K562 (cell line): ENCODE measurements around the gene LRP3. TPM values are rescaled to one million over a fixed set of nuclear protein-coding genes. Genes with fewer than 3 reads are reported as not detected.

Experiments
- ATAC-seq: fragments of 200-7000 bp; cut with Tn5 transposase; 3 replicates; pipeline ENCODE4 v1.9.1; 2020; ENCODE audit warnings: moderate library complexity
- BruUV-seq: library from RNA; stranded (reverse); fragments of 400-500 nt; replicated peaks from 2 replicates; lab custom pipeline; 2021; lab: Mats Ljungman, UMichigan
- CTCF ChIA-PET: fragments of 300-600 bp; formaldehyde crosslinking; extraction: SDS; loops from one replicate; lab custom pipeline; 2021; ENCODE audit warnings: low intra/inter-chr PET ratio; lab: Yijun Ruan, JAX
- POLR2A ChIA-PET: fragments of 300-600, 350-650 bp; sonication (Branson Sonifier 250); formaldehyde crosslinking; extraction: SDS; loops from one replicate; lab custom pipeline; 2021; ENCODE audit warnings: antibody characterized with exemption, inconsistent platforms; lab: Yijun Ruan, JAX
- DNase-seq, 4 experiments: peaks; one replicate each; pipeline versions ENCODE4 v3.0.0 to v3.0.0-alpha.2; 2011 to 2018; ENCODE audit warnings: low spot score in 3 of 4, mixed read lengths in 3 of 4; ENCODE audit errors: extremely low read depth in 1 of 4
- FAIRE-seq: peaks from 2 replicates; lab custom pipeline; 2011; peaks lifted over from hg19 to GRCh38; lab: Jason Lieb, UNC
- H2AFZ ChIP-seq: 2 replicates; pipeline ENCODE4 v1.6.0; 2011; ENCODE audit warnings: low read depth, low read length, control low read depth, inconsistent platforms
- H3K27ac ChIP-seq: fragments of 200-600 bp; 3 replicates; pipeline ENCODE4 v1.8.0; 2011; ENCODE audit warnings: low read depth, mild to moderate bottlenecking, control low read depth, inconsistent platforms, low read length, moderate library complexity, mixed read lengths; ENCODE audit errors: extremely low read depth
- H3K27me3 ChIP-seq, 2 experiments: fragments of 300-600 bp in 1 of 2; 2 replicates in 1 of 2; 3 replicates in 1 of 2; pipeline versions ENCODE4 v1.6.0 to v1.8.0; 2011; ENCODE audit warnings: inconsistent platforms in 2 of 2, low read length in 2 of 2, mild to moderate bottlenecking in 1 of 2, mixed read lengths in 1 of 2, moderate library complexity in 1 of 2; ENCODE audit not compliant: control insufficient read depth in 2 of 2, insufficient read depth in 2 of 2
- H3K36me3 ChIP-seq: fragments of 300-600 bp; 3 replicates; pipeline ENCODE4 v1.8.0; 2011; ENCODE audit warnings: mild to moderate bottlenecking, low read length, inconsistent platforms; ENCODE audit not compliant: control insufficient read depth, insufficient read depth
- H3K4me1 ChIP-seq, 2 experiments: fragments of 200-600 bp in 1 of 2; replicated peaks in 1 of 2; 2 replicates in 1 of 2; 3 replicates in 1 of 2; pipeline versions ENCODE4 v1.5.1 to v1.8.0; 2011; ENCODE audit warnings: inconsistent platforms in 2 of 2, low read length in 2 of 2, mild to moderate bottlenecking in 1 of 2, mixed read lengths in 1 of 2, moderate library complexity in 1 of 2; ENCODE audit not compliant: control insufficient read depth in 2 of 2, insufficient read depth in 2 of 2
- H3K4me2 ChIP-seq: 2 replicates; pipeline ENCODE4 v1.6.1; 2011; ENCODE audit warnings: low read length, control low read depth, inconsistent platforms, mixed read lengths; ENCODE audit not compliant: insufficient read depth
- H3K4me3 ChIP-seq: fragments of 200-600 bp; sonication (generic), shearing (Covaris generic); 2 replicates; pipeline ENCODE4 v1.5.1; 2016; ENCODE audit warnings: control low read depth, inconsistent platforms
- H3K79me2 ChIP-seq: fragments of 200-600 bp; 3 replicates; pipeline ENCODE4 v1.8.0; 2011; ENCODE audit warnings: low read length, inconsistent platforms; ENCODE audit not compliant: control insufficient read depth, insufficient read depth
- H3K9ac ChIP-seq, 2 experiments: 2 replicates each; pipeline versions ENCODE4 v1.6.0 to v1.6.1; 2011; ENCODE audit warnings: low read depth in 2 of 2, low read length in 2 of 2, control low read depth in 1 of 2, inconsistent platforms in 1 of 2, mild to moderate bottlenecking in 1 of 2, mixed read lengths in 1 of 2; ENCODE audit not compliant: insufficient read depth in 1 of 2
- H3K9me1 ChIP-seq: one replicate; pipeline ENCODE4 v1.6.0; 2011; ENCODE audit warnings: inconsistent platforms, mild to moderate bottlenecking, low read length, moderate library complexity; ENCODE audit not compliant: control insufficient read depth, insufficient read depth
- H3K9me3 ChIP-seq: replicated peaks from 2 replicates; pipeline ENCODE4 v1.5.1; 2011; ENCODE audit warnings: low read depth, low read length, inconsistent platforms; ENCODE audit not compliant: control insufficient read depth, insufficient read depth
- H4K20me1 ChIP-seq: replicated peaks from 2 replicates; pipeline ENCODE4 v1.6.1; 2011; ENCODE audit warnings: low read length, inconsistent platforms, mixed read lengths; ENCODE audit not compliant: control insufficient read depth, insufficient read depth
- ADNP ChIP-seq: fragments of 200-800 bp; sonication (Bioruptor generic); IDR thresholded peaks from 2 replicates; pipeline ENCODE4 v1.6.1; 2016; ENCODE audit warnings: missing genetic modification characterization, missing compliant biosample characterization
- HDAC8 ChIP-seq: fragments of 450-650 bp; IDR thresholded peaks from 2 replicates; pipeline ENCODE4 v1.6.1; 2016; ENCODE audit warnings: mild to moderate bottlenecking, missing genetic modification characterization, moderate library complexity, missing compliant biosample characterization
- HNRNPH1 ChIP-seq: fragments of 200-400 bp; formaldehyde crosslinking; optimal IDR thresholded peaks from 2 replicates; pipeline ENCODE3; 2017; ENCODE audit warnings: low read depth, mild to moderate bottlenecking, low read length, moderate library complexity
- HOXB6 ChIP-seq: fragments of 250-450 bp; sonication (Bioruptor Pico); IDR thresholded peaks from 2 replicates; pipeline ENCODE4 v1.5.1; 2022; ENCODE audit warnings: mild to moderate bottlenecking, borderline replicate concordance
- JUND ChIP-seq, 2 experiments: IDR thresholded peaks; 2 replicates in 1 of 2; 3 replicates in 1 of 2; pipeline ENCODE4 v1.6.1; 2011; ENCODE audit warnings: borderline replicate concordance in 2 of 2, low read depth in 2 of 2, low read length in 2 of 2, improper control_type of control experiment in 1 of 2, missing biosample characterization in 1 of 2, missing genetic modification characterization in 1 of 2, missing genetic modification reagents in 1 of 2
- MTA3 ChIP-seq: fragments of 450-650 bp; formaldehyde crosslinking; IDR thresholded peaks from 2 replicates; pipeline ENCODE4 v1.6.1; 2017; ENCODE audit warnings: mild to moderate bottlenecking, borderline replicate concordance
- SAFB ChIP-seq: fragments of 200-400 bp; formaldehyde crosslinking; IDR thresholded peaks from 2 replicates; pipeline ENCODE4 v1.6.1; 2017; ENCODE audit warnings: low read depth, low read length, borderline replicate concordance
- ZNF143 ChIP-seq: sonication (generic); formaldehyde crosslinking; IDR thresholded peaks from 2 replicates; pipeline ENCODE4 v1.9.0; 2022; ENCODE audit warnings: mild to moderate bottlenecking, missing genetic modification reagents
- ZNF695 ChIP-seq: fragments of 450-650 bp; formaldehyde crosslinking; IDR thresholded peaks from 2 replicates; pipeline ENCODE4 v1.4.0; 2020; ENCODE audit warnings: mild to moderate bottlenecking, moderate library complexity
- WGBS: fragments of 100-300 bp; shearing (Covaris generic); methylation state at CpG from one replicate; pipeline ENCODE4 v1.1.6; 2016; ENCODE audit warnings: low coverage, mixed read lengths; ENCODE audit not compliant: insufficient coverage; ENCODE audit errors: missing lambda C conversion rate; 5-methylcytosine and 5-hydroxymethylcytosine counted together
- in situ Hi-C: fragments of 300-500 bp; cut with MboI; formaldehyde crosslinking; loops from 4 replicates; pipeline ENCODE4 v1.15.0; 2018; ENCODE audit warnings: inconsistent platforms, mixed read lengths
- intact Hi-C: fragments of 100-400 bp; cut with micrococcal nuclease; formaldehyde crosslinking; loops from 2 replicates; pipeline ENCODE4 v1.14.2; 2022
- polyA plus RNA-seq, 8 experiments: library from polyadenylated mRNA; depleted of rRNA in 4 of 8; stranded (reverse) in 5 of 8; unstranded in 3 of 8; fragments of >200 nt; fragmentation: Nextera tagmentation in 2 of 8; fragmentation: Illumina TruSeq in 1 of 8; extraction: Ambion mirVana in 2 of 8; extraction: Trizol in 1 of 8; gene quantifications; 2 replicates each; pipeline versions ENCODE4 v1.2.1 to v1.2.3, GENCODE V29; 2011 to 2014; ENCODE audit warnings: inconsistent platforms in 1 of 8, missing spikeins in 1 of 8
- total RNA-seq, 7 experiments: library from RNA; depleted of rRNA in 6 of 7; stranded (reverse); fragments of >200 nt in 6 of 7; fragmentation: Illumina TruSeq in 2 of 7; extraction: Trizol in 2 of 7; gene quantifications; 2 replicates each; pipeline versions ENCODE4 v1.2.1 to v1.2.3, GENCODE V29; 2011 to 2021; ENCODE audit warnings: low replicate concordance in 1 of 7

The LRP3 gene
- total and polyA plus RNA-seq, 9 of the 15 experiments (the other 6 are each of a cell fraction or from before 2014, with no cell fraction given), result 0.29 TPM; not detected in 8

GRCh38 chr19:33201473-33201872 lies 7.3 kb downstream of the LRP3 start:
- H3K9me1 ChIP-seq, result no peaks in the 10 kb centered on the region
- FAIRE-seq (no peak), ATAC-seq (no peak), DNase-seq (no peak)
- intact Hi-C loops (no loop called here), in situ Hi-C loops (no loop called here)
- ChIA-PET POLR2A (no interaction called here), CTCF (no interaction called here)
- 6% methylated on average over 5 of the region's 6 CpGs for WGBS
- H3K4me2 ChIP-seq, result no peak overlapping the region
- TF ChIP-seq HNRNPH1, result no peak
- no peak for TF ChIP-seq HDAC8 (tag)
- no peak for TF ChIP-seq ZNF143 (CRISPR knock-in tag)
- no peak for TF ChIP-seq JUND (IDR thresholded peaks at IDR 0.05; ENCODE audit: borderline replicate concordance, low read depth, low read length)
- no peak for TF ChIP-seq JUND (tag; IDR thresholded peaks at IDR 0.05; ENCODE audit: borderline replicate concordance, low read depth, low read length)
- TF ChIP-seq HOXB6, result no peak
- TF ChIP-seq MTA3, result no peak
- no peak for TF ChIP-seq SAFB
- no peak for TF ChIP-seq ADNP (tag)
- no peak for TF ChIP-seq ZNF695 (CRISPR knock-in tag)
- peaks cover 10% of the 10 kb centered on the region; the same call in 1 of the 2 replicates for H4K20me1 ChIP-seq
- no TSS peak for BruUV-seq
- H3K27me3 ChIP-seq, result peaks cover 9 to 64% of the 10 kb centered on the region in 2 experiments; a peak in 4 of 5 replicates
- no peak overlapping the region for H3K27ac ChIP-seq
- no peaks in the 10 kb centered on the region for H3K36me3 ChIP-seq
- H3K79me2 ChIP-seq, result no peaks in the 10 kb centered on the region
- peaks cover 0 to 22% of the 10 kb centered on the region in 2 experiments; a peak in 2 of 5 replicates for H3K4me1 ChIP-seq
- H3K9ac ChIP-seq, result no peak overlapping the region
- H3K4me3 ChIP-seq, result no peak overlapping the region
- no peaks in the 10 kb centered on the region for H3K9me3 ChIP-seq
- no peak overlapping the region for H2AFZ ChIP-seq
